ENCODE results near the gene PPP1R36.
A peak's percentile ranks its signal among the peaks of the same experiment; 100 is the strongest.
"Not testable (repeated sequence)": the region's sequence is repeated elsewhere in the genome, so short reads cannot be mapped to it uniquely, and the experiment has no call there.

The PPP1R36 gene

GRCh38 chr14:64617872-64618408 is 68.2 kb downstream of the PPP1R36 start:
- not testable (repeated sequence) for H3K9ac ChIP-seq (ENCODE audit: low read length); H3K4me3 ChIP-seq (ENCODE audit: low read length); DNase-seq (ENCODE audit: low read depth); H3K36me3 ChIP-seq (ENCODE audit: control insufficient read depth, insufficient read depth, low read length, severe bottlenecking); H3K9me3 ChIP-seq (ENCODE audit: control insufficient read depth, low read length); H3K27me3 ChIP-seq (replicated peaks; ENCODE audit: control insufficient read depth, insufficient read depth, low read length)
- peaks cover 24% of the 10 kb centered on the region for H3K4me1 ChIP-seq (ENCODE audit: control insufficient read depth, insufficient read depth, low read length)

- no peak overlapping the region for H3K4me3 ChIP-seq (ENCODE audit: low read length)
- H3K27me3 ChIP-seq (replicated peaks; ENCODE audit: control insufficient read depth, insufficient read depth, low read length): peaks cover 5% of the 10 kb centered on the region
- no peaks in the 10 kb centered on the region for H3K9me3 ChIP-seq (ENCODE audit: control insufficient read depth, low read length)
- no peaks in the 10 kb centered on the region for H3K4me1 ChIP-seq (ENCODE audit: control insufficient read depth, insufficient read depth, low read length)
- H3K36me3 ChIP-seq (ENCODE audit: control insufficient read depth, insufficient read depth, low read length, severe bottlenecking): no peaks in the 10 kb centered on the region
- DNase-seq (ENCODE audit: low read depth): no peak
- no peak overlapping the region for H3K9ac ChIP-seq (ENCODE audit: low read length)
These were observed 71.1 kb downstream of the PPP1R36 start for GRCh38 chr14:64620910-64621309.

- H3K27me3 ChIP-seq (replicated peaks; ENCODE audit: control insufficient read depth, insufficient read depth, low read length): peaks cover 5% of the 10 kb centered on the region
- no peaks in the 10 kb centered on the region for H3K4me1 ChIP-seq (ENCODE audit: control insufficient read depth, insufficient read depth, low read length)
- H3K9ac ChIP-seq (ENCODE audit: low read length): no peak overlapping the region
- no peak overlapping the region for H3K4me3 ChIP-seq (ENCODE audit: low read length)
- no peak for DNase-seq (ENCODE audit: low read depth)
- no peaks in the 10 kb centered on the region for H3K9me3 ChIP-seq (ENCODE audit: control insufficient read depth, low read length)
- no peaks in the 10 kb centered on the region for H3K36me3 ChIP-seq (ENCODE audit: control insufficient read depth, insufficient read depth, low read length, severe bottlenecking)
These were observed 73.9 kb downstream of the PPP1R36 start for GRCh38 chr14:64623554-64624165.

GRCh38 chr14:64625386-64626232 is 75.8 kb downstream of the PPP1R36 start:
- no peak for DNase-seq (ENCODE audit: low read depth)
- no peak overlapping the region for H3K4me3 ChIP-seq (ENCODE audit: low read length)

GRCh38 chr14:64628940-64629408 is 79.2 kb downstream of the PPP1R36 start:
- Histone ChIP-seq H3K9ac (ENCODE audit: low read length) (no peak overlapping the region), H3K27me3 (replicated peaks; ENCODE audit: control insufficient read depth, insufficient read depth, low read length) (peaks cover 5% of the 10 kb centered on the region), H3K4me3 (ENCODE audit: low read length) (no peak overlapping the region), H3K36me3 (ENCODE audit: control insufficient read depth, insufficient read depth, low read length, severe bottlenecking) (no peaks in the 10 kb centered on the region), H3K9me3 (ENCODE audit: control insufficient read depth, low read length) (no peaks in the 10 kb centered on the region), H3K4me1 (ENCODE audit: control insufficient read depth, insufficient read depth, low read length) (no peaks in the 10 kb centered on the region)
- peak; percentile 79 for DNase-seq (ENCODE audit: low read depth)

More at GRCh38 chr14:64625386-64626232, 75.8 kb downstream of the PPP1R36 start:
- H3K27me3 ChIP-seq (replicated peaks; ENCODE audit: control insufficient read depth, insufficient read depth, low read length): peaks cover 5% of the 10 kb centered on the region
- H3K9me3 ChIP-seq (ENCODE audit: control insufficient read depth, low read length): no peaks in the 10 kb centered on the region
- no peak overlapping the region for H3K9ac ChIP-seq (ENCODE audit: low read length)
- H3K4me1 ChIP-seq (ENCODE audit: control insufficient read depth, insufficient read depth, low read length): no peaks in the 10 kb centered on the region
- no peaks in the 10 kb centered on the region for H3K36me3 ChIP-seq (ENCODE audit: control insufficient read depth, insufficient read depth, low read length, severe bottlenecking)

GRCh38 chr14:64630778-64631177 is 81.0 kb downstream of the PPP1R36 start:
- Histone ChIP-seq H3K9ac (ENCODE audit: low read length) (no peak overlapping the region), H3K4me3 (ENCODE audit: low read length) (no peak overlapping the region), H3K9me3 (ENCODE audit: control insufficient read depth, low read length) (no peaks in the 10 kb centered on the region), H3K4me1 (ENCODE audit: control insufficient read depth, insufficient read depth, low read length) (no peaks in the 10 kb centered on the region), H3K27me3 (replicated peaks; ENCODE audit: control insufficient read depth, insufficient read depth, low read length) (no peaks in the 10 kb centered on the region), H3K36me3 (ENCODE audit: control insufficient read depth, insufficient read depth, low read length, severe bottlenecking) (no peaks in the 10 kb centered on the region)
- DNase-seq (ENCODE audit: low read depth): no peak

- not testable (repeated sequence) for H3K9me3 ChIP-seq (ENCODE audit: control insufficient read depth, low read length); H3K36me3 ChIP-seq (ENCODE audit: control insufficient read depth, insufficient read depth, low read length, severe bottlenecking); DNase-seq (ENCODE audit: low read depth); H3K4me1 ChIP-seq (ENCODE audit: control insufficient read depth, insufficient read depth, low read length); H3K27me3 ChIP-seq (replicated peaks; ENCODE audit: control insufficient read depth, insufficient read depth, low read length); H3K9ac ChIP-seq (ENCODE audit: low read length); H3K4me3 ChIP-seq (ENCODE audit: low read length)
These were observed 81.5 kb downstream of the PPP1R36 start for GRCh38 chr14:64631222-64631621.

- no peak overlapping the region for H3K4me3 ChIP-seq (ENCODE audit: low read length)
- no peaks in the 10 kb centered on the region for H3K9me3 ChIP-seq (ENCODE audit: control insufficient read depth, low read length)
- H3K9ac ChIP-seq (ENCODE audit: low read length): no peak overlapping the region
- H3K27me3 ChIP-seq (replicated peaks; ENCODE audit: control insufficient read depth, insufficient read depth, low read length): no peaks in the 10 kb centered on the region
- H3K36me3 ChIP-seq (ENCODE audit: control insufficient read depth, insufficient read depth, low read length, severe bottlenecking): no peaks in the 10 kb centered on the region
- no peak for DNase-seq (ENCODE audit: low read depth)
- peaks cover 4% of the 10 kb centered on the region for H3K4me1 ChIP-seq (ENCODE audit: control insufficient read depth, insufficient read depth, low read length)
These were observed 82.3 kb downstream of the PPP1R36 start for GRCh38 chr14:64632056-64632455.

GRCh38 chr14:64634558-64634957 is 84.8 kb downstream of the PPP1R36 start:
- no peak for DNase-seq (ENCODE audit: low read depth)
- Histone ChIP-seq H3K9ac (ENCODE audit: low read length) (no peak overlapping the region), H3K4me1 (ENCODE audit: control insufficient read depth, insufficient read depth, low read length) (peaks cover 22% of the 10 kb centered on the region), H3K9me3 (ENCODE audit: control insufficient read depth, low read length) (no peaks in the 10 kb centered on the region), H3K27me3 (replicated peaks; ENCODE audit: control insufficient read depth, insufficient read depth, low read length) (no peaks in the 10 kb centered on the region), H3K4me3 (ENCODE audit: low read length) (no peak overlapping the region), H3K36me3 (ENCODE audit: control insufficient read depth, insufficient read depth, low read length, severe bottlenecking) (no peaks in the 10 kb centered on the region)

- no peaks in the 10 kb centered on the region for H3K36me3 ChIP-seq (ENCODE audit: control insufficient read depth, insufficient read depth, low read length, severe bottlenecking)
- peak; percentile 84 for DNase-seq (ENCODE audit: low read depth)
- peak overlapping the region; percentile 54 for H3K9ac ChIP-seq (ENCODE audit: low read length)
- H3K27me3 ChIP-seq (replicated peaks; ENCODE audit: control insufficient read depth, insufficient read depth, low read length): no peaks in the 10 kb centered on the region
- peaks cover 25% of the 10 kb centered on the region for H3K4me1 ChIP-seq (ENCODE audit: control insufficient read depth, insufficient read depth, low read length)
- no peaks in the 10 kb centered on the region for H3K9me3 ChIP-seq (ENCODE audit: control insufficient read depth, low read length)
- H3K4me3 ChIP-seq (ENCODE audit: low read length): no peak overlapping the region
These were observed 86.6 kb downstream of the PPP1R36 start for GRCh38 chr14:64636208-64636979.

GRCh38 chr14:64636980-64637429 is 87.2 kb downstream of the PPP1R36 start:
- Histone ChIP-seq H3K4me1 (ENCODE audit: control insufficient read depth, insufficient read depth, low read length) (peaks cover 25% of the 10 kb centered on the region), H3K36me3 (ENCODE audit: control insufficient read depth, insufficient read depth, low read length, severe bottlenecking) (no peaks in the 10 kb centered on the region), H3K9me3 (ENCODE audit: control insufficient read depth, low read length) (no peaks in the 10 kb centered on the region), H3K9ac (ENCODE audit: low read length) (peak overlapping the region; percentile 54), H3K4me3 (ENCODE audit: low read length) (no peak overlapping the region), H3K27me3 (replicated peaks; ENCODE audit: control insufficient read depth, insufficient read depth, low read length) (no peaks in the 10 kb centered on the region)
- DNase-seq (ENCODE audit: low read depth): no peak
